HG03108 (cell line): ENCODE measurements around the gene TREH.
"Not testable (repeated sequence)": the region's sequence is repeated elsewhere in the genome, so short reads cannot be mapped to it uniquely, and the experiment has no call there.

ENCODE experiments used
- ATAC-seq: cut with Tn5 transposase; IDR thresholded peaks from one replicate; pipeline ENCODE4 v1.9.1; 2021; ENCODE audit warnings: moderate library complexity; ENCODE audit not compliant: unreplicated experiment

Gene TREH

GRCh38 chr11:118697346-118697745 is 17.9 kb upstream of the TREH start:
- no peak for ATAC-seq

- no peak for ATAC-seq
These were observed 17.3 kb upstream of the TREH start for GRCh38 chr11:118696673-118697226.

GRCh38 chr11:118694771-118695170 is 15.3 kb upstream of the TREH start:
- ATAC-seq: no peak

GRCh38 chr11:118694185-118694584 is 14.7 kb upstream of the TREH start:
- ATAC-seq: no peak

GRCh38 chr11:118691926-118692830 is 12.7 kb upstream of the TREH start:
- ATAC-seq: no peak

- ATAC-seq: no peak
These were observed 11.3 kb upstream of the TREH start for GRCh38 chr11:118690553-118691304.

- peak; percentile 72 for ATAC-seq
These were observed 10.6 kb upstream of the TREH start for GRCh38 chr11:118689852-118690552.

- no peak for ATAC-seq
These were observed 10.0 kb upstream of the TREH start for GRCh38 chr11:118689503-118689851.

- ATAC-seq: no peak
These were observed 9.5 kb upstream of the TREH start for GRCh38 chr11:118688851-118689502.

GRCh38 chr11:118688339-118688738 is 8.9 kb upstream of the TREH start:
- ATAC-seq: not testable (repeated sequence)

GRCh38 chr11:118687906-118688305 is 8.5 kb upstream of the TREH start:
- no peak for ATAC-seq

GRCh38 chr11:118684187-118684586 is 4.7 kb upstream of the TREH start:
- ATAC-seq: no peak

GRCh38 chr11:118682939-118683338 is 3.5 kb upstream of the TREH start:
- not testable (repeated sequence) for ATAC-seq

GRCh38 chr11:118682372-118682771 is 2.9 kb upstream of the TREH start:
- no peak for ATAC-seq

GRCh38 chr11:118678908-118679307 is 542 bp downstream of the TREH start:
- ATAC-seq: not testable (repeated sequence)

GRCh38 chr11:118677977-118678376 is 1.5 kb downstream of the TREH start:
- no peak for ATAC-seq

- no peak for ATAC-seq
These were observed 5.4 kb downstream of the TREH start for GRCh38 chr11:118674082-118674435.

GRCh38 chr11:118673361-118674081 is 5.9 kb downstream of the TREH start:
- no peak for ATAC-seq

GRCh38 chr11:118672846-118673245 is 6.6 kb downstream of the TREH start:
- ATAC-seq: no peak

GRCh38 chr11:118671254-118671653 is 8.2 kb downstream of the TREH start:
- no peak for ATAC-seq
